Activated B cell treated with CpG ODN at 0.5 μM for 24 hours (primary cell): Measurements from ENCODE around the gene SWAP70. TPM values are rescaled to one million over a fixed set of nuclear protein-coding genes. Genes with fewer than 3 reads are reported as not detected.

Experiments
- ATAC-seq: fragments of 200-7000 bp; cut with Tn5 transposase; one replicate; pipeline ENCODE4 v1.10.0; 2021; ENCODE audit warnings: low read depth, mild to moderate bottlenecking, moderate library complexity
- CTCF ChIA-PET: fragments of 350-600 bp; sonication (Branson Sonifier 250); formaldehyde crosslinking; loops from one replicate; lab custom pipeline; 2021; ENCODE audit warnings: antibody characterized with exemption; lab: Charles Lee
- POLR2A ChIA-PET: fragments of 350-600 bp; sonication (Branson Sonifier 250); formaldehyde crosslinking; loops from one replicate; lab custom pipeline; 2021; ENCODE audit warnings: antibody characterized with exemption; lab: Charles Lee
- DNase-seq: peaks from one replicate; pipeline ENCODE4 v3.0.0; 2022
- H3K27ac Mint-ChIP-seq: one replicate; pipeline ENCODE4 v1.8.0; 2020; ENCODE audit warnings: mixed read lengths
- H3K27me3 Mint-ChIP-seq: one replicate; pipeline ENCODE4 v1.8.0; 2021; ENCODE audit warnings: mixed read lengths
- H3K36me3 Mint-ChIP-seq: one replicate; pipeline ENCODE4 v1.8.0; 2021; ENCODE audit warnings: low read depth, mixed read lengths
- H3K4me1 Mint-ChIP-seq: one replicate; pipeline ENCODE4 v1.8.0; 2021; ENCODE audit warnings: mixed read lengths
- H3K4me3 Mint-ChIP-seq: one replicate; pipeline ENCODE4 v1.8.0; 2020; ENCODE audit warnings: mild to moderate bottlenecking, mixed read lengths
- H3K9me3 Mint-ChIP-seq: one replicate; pipeline ENCODE4 v1.8.0; 2020; ENCODE audit warnings: mixed read lengths
- CTCF ChIP-seq: fragments of 200-600 bp; IDR thresholded peaks from one replicate; pipeline ENCODE4 v1.8.0; 2022; ENCODE audit warnings: antibody characterized with exemption, mild to moderate bottlenecking
- intact Hi-C: fragments of 100-400 bp; cut with micrococcal nuclease; formaldehyde crosslinking; loops from one replicate; pipeline ENCODE4 v1.15.1; 2024
- total RNA-seq: library from RNA; stranded (reverse); gene quantifications from 2 replicates; pipeline ENCODE4 v1.2.3, GENCODE V29; 2022

Gene SWAP70
- total RNA-seq: 277 and 288 TPM in 2 replicates

DNA sequence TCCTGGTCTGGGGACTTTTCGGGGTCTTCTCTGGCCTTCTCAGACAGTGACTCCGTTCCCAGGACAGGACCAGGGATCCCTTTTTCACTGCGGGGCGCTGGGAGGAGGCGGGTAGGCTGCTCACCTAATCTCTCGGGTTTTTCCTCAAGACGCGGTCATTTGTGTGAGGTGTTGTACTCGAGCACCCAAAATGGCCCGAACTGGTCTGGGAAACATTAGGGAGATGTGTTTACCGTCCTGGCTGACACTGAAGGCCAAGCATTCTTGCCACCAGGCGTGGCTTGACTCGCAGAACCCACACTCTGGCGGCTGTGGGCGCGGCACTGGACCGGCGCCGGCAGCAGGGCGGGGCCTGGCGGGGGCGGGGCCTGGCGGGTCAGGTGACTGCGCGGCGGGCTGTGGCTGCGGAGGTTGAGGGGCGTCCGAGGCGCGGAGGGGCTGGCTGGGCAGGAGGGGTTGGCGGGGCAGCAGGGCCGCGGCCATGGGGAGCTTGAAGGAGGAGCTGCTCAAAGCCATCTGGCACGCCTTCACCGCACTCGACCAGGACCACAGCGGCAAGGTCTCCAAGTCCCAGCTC, at the start of gene SWAP70:
Gene SWAP70 (plus strand): TSS at position 379 of the 577 bp plus-strand sequence. CDS start 103 bp downstream, at position 482.
- peaks cover 73% of the 10 kb centered on the region for H3K4me1 Mint-ChIP-seq

GRCh38 chr11:9615031-9615451, 48.8 kb upstream of the SWAP70 start:
- ATAC-seq (peak; percentile 52), DNase-seq (peak; percentile 60)
- Mint-ChIP-seq H3K27ac (peak overlapping the region; percentile 100), H3K9me3 (no peaks in the 10 kb centered on the region), H3K4me1 (peaks cover 93% of the 10 kb centered on the region), H3K4me3 (peak overlapping the region; percentile 92), H3K27me3 (no peaks in the 10 kb centered on the region), H3K36me3 (peaks cover 2% of the 10 kb centered on the region)
- CTCF ChIA-PET: interaction anchor here (0.9 kb wide), 1 partner anchor 134 kb away, joined by 3 read pairs; no protein-coding TSS in a partner anchor
- intact Hi-C loops: loop anchor here (1.0 to 2.0 kb wide), 5 partner anchors 25 to 836 kb away; partner anchors contain the start of gene ZNF143
- POLR2A ChIA-PET: interaction anchor here (0.7 to 4.0 kb wide), 9 partner anchors 11 to 155 kb away, joined by 3 to 99 read pairs (median 5); partner anchors contain the start of genes SWAP70 and ZNF143
- no peak for TF ChIP-seq CTCF

More for the DNA sequence above, at the start of gene SWAP70:
- POLR2A ChIA-PET: interaction anchor here (0.6 to 9.3 kb wide), 35 partner anchors 9 to 203 kb away, joined by 3 to 133 read pairs (median 6); partner anchors contain the start of genes WEE1 and ZNF143
- H3K27ac Mint-ChIP-seq: peak within 1 kb of the TSS; percentile 97
- intact Hi-C loops: loop anchor here (1.0 to 10.0 kb wide), 9 partner anchors 13 to 791 kb away; partner anchors contain the start of genes AMPD3, WEE1 and ZNF143
- peaks cover 45% of the 10 kb centered on the region for H3K36me3 Mint-ChIP-seq
- TF ChIP-seq CTCF: no peak
- DNase-seq: peak; percentile 97
- H3K4me3 Mint-ChIP-seq: peak within 1 kb of the TSS; percentile 96
- H3K27me3 Mint-ChIP-seq: no peaks in the 10 kb centered on the region
- CTCF ChIA-PET: interaction anchor here (1.0 to 1.5 kb wide), 3 partner anchors 12 to 84 kb away, joined by 4 to 8 read pairs (median 6); no protein-coding TSS in a partner anchor
- ATAC-seq: peak; percentile 83
- H3K9me3 Mint-ChIP-seq: peaks cover 5% of the 10 kb centered on the region

GRCh38 chr11:9616042-9616675, 47.7 kb upstream of the SWAP70 start:
- peak overlapping the region; percentile 92 for H3K4me3 Mint-ChIP-seq
- no peaks in the 10 kb centered on the region for H3K27me3 Mint-ChIP-seq
- CTCF ChIA-PET: interaction anchor here (1.0 kb wide), 1 partner anchor 132 kb away, joined by 4 read pairs; no protein-coding TSS in a partner anchor
- no peaks in the 10 kb centered on the region for H3K9me3 Mint-ChIP-seq
- POLR2A ChIA-PET: interaction anchor here (0.5 to 4.6 kb wide), 17 partner anchors 10 to 156 kb away, joined by 3 to 90 read pairs (median 5); partner anchors contain the start of genes SWAP70 and ZNF143
- peak overlapping the region; percentile 100 for H3K27ac Mint-ChIP-seq
- TF ChIP-seq CTCF: no peak
- DNase-seq: no peak
- H3K36me3 Mint-ChIP-seq: peaks cover 2% of the 10 kb centered on the region
- intact Hi-C loops: no loop called here
- peaks cover 87% of the 10 kb centered on the region for H3K4me1 Mint-ChIP-seq
- ATAC-seq: no peak

DNA sequence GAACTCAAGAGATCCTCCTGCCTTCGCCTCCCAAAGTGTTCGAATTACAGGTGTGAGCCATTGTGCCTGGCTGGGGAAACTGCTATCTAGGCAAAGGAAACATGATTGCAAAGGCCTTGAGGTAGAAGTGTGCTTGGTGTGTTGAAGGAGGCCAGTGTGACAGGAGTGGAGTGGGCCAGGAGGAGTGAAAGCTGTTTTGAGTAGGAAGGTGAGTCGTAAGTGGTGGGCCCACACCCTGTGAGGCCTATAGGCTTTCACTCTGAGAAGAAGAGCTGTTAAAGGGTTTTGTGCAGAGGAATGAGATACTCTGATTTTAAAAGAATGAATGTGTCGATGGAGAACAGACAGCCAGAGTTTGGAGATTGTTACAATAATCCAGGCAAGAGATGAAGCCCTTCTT, 47.0 kb upstream of the SWAP70 start:
- DNase-seq: no peak
- ChIA-PET CTCF (interaction anchor here (1.0 kb wide), 1 partner anchor 132 kb away, joined by 4 read pairs; no protein-coding TSS in a partner anchor), POLR2A (interaction anchor here (0.5 to 4.6 kb wide), 14 partner anchors 10 to 137 kb away, joined by 3 to 53 read pairs (median 4); partner anchors contain the start of genes SWAP70 and WEE1)
- ATAC-seq: no peak
- peaks cover 2% of the 10 kb centered on the region for H3K36me3 Mint-ChIP-seq
- H3K4me1 Mint-ChIP-seq: peaks cover 86% of the 10 kb centered on the region
- no peak overlapping the region for H3K4me3 Mint-ChIP-seq
- no peak for TF ChIP-seq CTCF
- H3K27me3 Mint-ChIP-seq: no peaks in the 10 kb centered on the region
- peak overlapping the region; percentile 100 for H3K27ac Mint-ChIP-seq
- H3K9me3 Mint-ChIP-seq: no peaks in the 10 kb centered on the region
- intact Hi-C loops: no loop called here
